ENCODE results near the gene NUDT4.

The NUDT4 gene

GRCh38 chr12:93377252-93378195 is at the start of gene NUDT4:
Gene NUDT4 (plus strand): TSS chr12:93377925. CDS start chr12:93378323, 398 bp downstream.
- peak; percentile 52 for DNase-seq (ENCODE audit: low read depth, low spot score)
- peak within 1 kb of the TSS; percentile 76 for H3K27ac ChIP-seq

- H3K27ac ChIP-seq: no peak overlapping the region
- DNase-seq (ENCODE audit: low read depth, low spot score): no peak
Observed at GRCh38 chr12:93333054-93333453, 44.7 kb upstream of the NUDT4 start.

GRCh38 chr12:93333828-93334227 is 43.9 kb upstream of the NUDT4 start:
- DNase-seq (ENCODE audit: low read depth, low spot score): no peak
- no peak overlapping the region for H3K27ac ChIP-seq

- H3K27ac ChIP-seq: no peak overlapping the region
Observed at GRCh38 chr12:93335603-93336162, 42.0 kb upstream of the NUDT4 start.

GRCh38 chr12:93336291-93336741 is 41.4 kb upstream of the NUDT4 start:
- no peak overlapping the region for H3K27ac ChIP-seq
- DNase-seq (ENCODE audit: low read depth, low spot score): no peak

More at GRCh38 chr12:93335603-93336162, 42.0 kb upstream of the NUDT4 start:
- DNase-seq (ENCODE audit: low read depth, low spot score): no peak

- DNase-seq (ENCODE audit: low read depth, low spot score): no peak
Observed at GRCh38 chr12:93338598-93338997, 39.1 kb upstream of the NUDT4 start.

GRCh38 chr12:93339695-93340094 is 38.0 kb upstream of the NUDT4 start:
- no peak for DNase-seq (ENCODE audit: low read depth, low spot score)
- H3K27ac ChIP-seq: no peak overlapping the region

More at GRCh38 chr12:93338598-93338997, 39.1 kb upstream of the NUDT4 start:
- no peak overlapping the region for H3K27ac ChIP-seq

- no peak overlapping the region for H3K27ac ChIP-seq
- DNase-seq (ENCODE audit: low read depth, low spot score): no peak
Observed at GRCh38 chr12:93341409-93342049, 36.2 kb upstream of the NUDT4 start.

GRCh38 chr12:93347054-93347785 is 30.5 kb upstream of the NUDT4 start:
- H3K27ac ChIP-seq: no peak overlapping the region
- DNase-seq (ENCODE audit: low read depth, low spot score): no peak

- no peak overlapping the region for H3K27ac ChIP-seq
Observed at GRCh38 chr12:93348575-93349435, 28.9 kb upstream of the NUDT4 start.

GRCh38 chr12:93351726-93352125 is 26.0 kb upstream of the NUDT4 start:
- no peak for DNase-seq (ENCODE audit: low read depth, low spot score)
- H3K27ac ChIP-seq: no peak overlapping the region

More at GRCh38 chr12:93348575-93349435, 28.9 kb upstream of the NUDT4 start:
- no peak for DNase-seq (ENCODE audit: low read depth, low spot score)

GRCh38 chr12:93352321-93352720 is 25.4 kb upstream of the NUDT4 start:
- DNase-seq (ENCODE audit: low read depth, low spot score): no peak

GRCh38 chr12:93356214-93356613 is 21.5 kb upstream of the NUDT4 start:
- H3K27ac ChIP-seq: no peak overlapping the region
- DNase-seq (ENCODE audit: low read depth, low spot score): no peak

More at GRCh38 chr12:93352321-93352720, 25.4 kb upstream of the NUDT4 start:
- H3K27ac ChIP-seq: no peak overlapping the region

GRCh38 chr12:93358058-93358457 is 19.7 kb upstream of the NUDT4 start:
- no peak for DNase-seq (ENCODE audit: low read depth, low spot score)

GRCh38 chr12:93358821-93359220 is 18.9 kb upstream of the NUDT4 start:
- no peak for DNase-seq (ENCODE audit: low read depth, low spot score)
- H3K27ac ChIP-seq: no peak overlapping the region

More at GRCh38 chr12:93358058-93358457, 19.7 kb upstream of the NUDT4 start:
- H3K27ac ChIP-seq: no peak overlapping the region

- no peak overlapping the region for H3K27ac ChIP-seq
Observed at GRCh38 chr12:93360688-93361087, 17.0 kb upstream of the NUDT4 start.

GRCh38 chr12:93361151-93361919 is 16.4 kb upstream of the NUDT4 start:
- DNase-seq (ENCODE audit: low read depth, low spot score): no peak
- no peak overlapping the region for H3K27ac ChIP-seq

More at GRCh38 chr12:93360688-93361087, 17.0 kb upstream of the NUDT4 start:
- no peak for DNase-seq (ENCODE audit: low read depth, low spot score)

GRCh38 chr12:93363841-93364297 is 13.9 kb upstream of the NUDT4 start:
- no peak for DNase-seq (ENCODE audit: low read depth, low spot score)
- H3K27ac ChIP-seq: no peak overlapping the region

Data from epithelial cell of prostate (primary cell).